Rectal smooth muscle tissue (tissue), 1 donor: ENCODE results near the gene TAF11.

Experiments used
- H3K27ac ChIP-seq: one replicate; pipeline ENCODE4 v1.7.0; 2013; ENCODE audit warnings: low read depth, low read length, inconsistent platforms
- H3K27me3 ChIP-seq: one replicate; pipeline ENCODE4 v1.7.0; 2013; ENCODE audit warnings: low read length; ENCODE audit not compliant: control insufficient read depth, insufficient read depth
- H3K36me3 ChIP-seq: one replicate; pipeline ENCODE4 v1.7.0; 2013; ENCODE audit warnings: low read length; ENCODE audit not compliant: control insufficient read depth, insufficient read depth
- H3K4me1 ChIP-seq: one replicate; pipeline ENCODE4 v1.7.0; 2013; ENCODE audit warnings: low read length; ENCODE audit not compliant: control insufficient read depth, insufficient read depth
- H3K4me3 ChIP-seq: one replicate; pipeline ENCODE4 v1.7.0; 2013; ENCODE audit warnings: low read length
- H3K9ac ChIP-seq: one replicate; pipeline ENCODE4 v1.7.0; 2013; ENCODE audit warnings: low read length

The TAF11 gene

GRCh38 chr6:34875292-34876213 lies 12.3 kb downstream of the TAF11 start:
- H3K36me3 ChIP-seq = peaks cover 24% of the 10 kb centered on the region

GRCh38 chr6:34872332-34872731 lies 15.5 kb downstream of the TAF11 start:
- H3K36me3 ChIP-seq = peaks cover 23% of the 10 kb centered on the region
- H3K9ac ChIP-seq = no peak overlapping the region

More at GRCh38 chr6:34875292-34876213, 12.3 kb downstream of the TAF11 start:
- no peaks in the 10 kb centered on the region for H3K27me3 ChIP-seq
- H3K4me1 ChIP-seq = no peaks in the 10 kb centered on the region
- H3K9ac ChIP-seq = no peak overlapping the region
- no peak overlapping the region for H3K27ac ChIP-seq
- no peak overlapping the region for H3K4me3 ChIP-seq

DNA sequence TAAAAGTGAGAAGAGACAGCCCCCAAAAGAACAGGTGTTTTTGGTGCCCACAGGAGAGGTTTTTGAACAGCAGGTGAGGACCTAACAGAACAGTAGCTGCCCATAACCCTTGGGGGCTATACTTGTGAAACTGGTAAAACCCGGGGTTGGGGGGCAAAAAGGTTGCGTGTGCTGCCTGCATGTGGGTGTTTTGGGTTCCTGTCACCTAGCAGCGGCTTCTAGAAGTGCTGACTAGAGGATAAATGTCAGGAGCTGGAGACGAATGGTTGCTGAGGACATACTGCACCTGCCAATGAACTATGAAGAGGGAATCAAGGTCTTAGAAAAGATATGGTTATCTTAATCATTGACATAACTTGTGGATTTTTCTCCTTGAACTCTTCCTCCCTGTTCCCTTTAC lies 16.0 kb downstream of the TAF11 start:
- no peak overlapping the region for H3K4me3 ChIP-seq
- no peaks in the 10 kb centered on the region for H3K4me1 ChIP-seq
- peaks cover 26% of the 10 kb centered on the region for H3K36me3 ChIP-seq
- no peak overlapping the region for H3K9ac ChIP-seq
- no peaks in the 10 kb centered on the region for H3K27me3 ChIP-seq
- no peak overlapping the region for H3K27ac ChIP-seq

More at GRCh38 chr6:34872332-34872731, 15.5 kb downstream of the TAF11 start:
- no peaks in the 10 kb centered on the region for H3K27me3 ChIP-seq
- H3K4me3 ChIP-seq = no peak overlapping the region
- H3K4me1 ChIP-seq = no peaks in the 10 kb centered on the region
- H3K27ac ChIP-seq = no peak overlapping the region

DNA sequence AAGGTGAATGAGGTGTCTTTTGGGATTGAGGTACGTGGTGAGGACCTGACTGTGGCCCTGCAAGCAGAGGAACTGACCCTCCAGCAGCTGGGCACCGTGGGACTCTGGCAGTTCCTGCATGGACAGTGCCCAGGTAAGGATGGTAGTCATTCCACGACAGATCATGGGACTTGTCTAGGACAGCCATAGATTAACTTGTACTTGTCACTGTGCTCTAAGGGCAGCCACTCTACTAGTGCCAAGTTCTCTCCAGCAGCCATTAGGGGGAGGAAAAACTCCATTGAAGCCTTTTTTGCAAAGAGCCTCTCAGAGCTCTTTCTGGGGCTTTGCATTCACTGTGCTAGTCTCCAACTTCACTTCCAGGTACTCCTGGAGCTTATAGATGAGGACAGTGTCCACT lies 20.4 kb downstream of the TAF11 start:
- peaks cover 11% of the 10 kb centered on the region for H3K4me1 ChIP-seq
- peaks cover 27% of the 10 kb centered on the region for H3K36me3 ChIP-seq

DNA sequence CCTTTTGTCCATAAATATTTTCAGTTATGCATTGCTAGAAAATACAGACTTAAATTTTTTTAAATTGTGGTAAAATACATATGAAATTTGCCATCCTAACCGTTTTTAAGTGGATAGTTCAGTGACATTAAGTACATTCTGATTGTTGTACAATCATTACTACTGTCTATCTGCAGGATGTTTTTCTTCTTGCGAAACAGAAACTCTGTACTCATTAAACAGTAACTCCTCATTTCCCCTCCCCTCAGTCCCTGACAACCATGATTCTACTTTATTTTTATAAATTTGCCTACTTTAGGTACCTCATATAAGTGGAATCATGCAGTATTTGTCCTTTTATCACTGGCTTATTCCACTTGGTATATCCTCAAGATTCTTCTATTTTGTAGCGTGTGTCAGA lies 21.3 kb downstream of the TAF11 start:
- Histone ChIP-seq H3K27me3 (no peaks in the 10 kb centered on the region), H3K36me3 (peaks cover 20% of the 10 kb centered on the region), H3K27ac (no peak overlapping the region), H3K4me3 (no peak overlapping the region), H3K9ac (no peak overlapping the region), H3K4me1 (peaks cover 11% of the 10 kb centered on the region)

More for the DNA sequence above, 20.4 kb downstream of the TAF11 start:
- Histone ChIP-seq H3K4me3 (no peak overlapping the region), H3K27ac (no peak overlapping the region), H3K9ac (no peak overlapping the region), H3K27me3 (no peaks in the 10 kb centered on the region)

DNA sequence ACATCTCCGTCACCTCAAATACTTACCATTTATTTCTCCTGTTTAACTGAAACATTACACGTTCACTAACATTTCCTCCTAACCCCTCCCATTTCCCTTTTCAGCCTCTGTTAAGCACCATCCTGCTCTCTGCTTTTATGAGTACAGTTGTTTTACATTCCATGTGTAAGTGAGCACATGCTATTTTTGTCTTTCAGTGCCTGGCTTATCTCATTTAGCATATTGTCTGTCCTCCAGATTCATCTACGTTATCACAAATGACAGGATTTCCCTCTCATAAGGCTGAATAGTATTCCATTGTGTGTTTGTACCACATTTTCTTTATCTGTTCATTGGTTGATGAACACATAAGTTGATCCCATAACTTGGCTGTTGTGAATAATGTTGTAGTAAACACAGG lies 22.7 kb downstream of the TAF11 start:
- Histone ChIP-seq H3K36me3 (peaks cover 11% of the 10 kb centered on the region), H3K27ac (peak overlapping the region; percentile 45), H3K9ac (no peak overlapping the region)

GRCh38 chr6:34864007-34864406 lies 23.8 kb downstream of the TAF11 start:
- peaks cover 11% of the 10 kb centered on the region for H3K4me1 ChIP-seq
- H3K4me3 ChIP-seq = no peak overlapping the region
- no peak overlapping the region for H3K9ac ChIP-seq
- no peak overlapping the region for H3K27ac ChIP-seq
- H3K27me3 ChIP-seq = no peaks in the 10 kb centered on the region
- H3K36me3 ChIP-seq = peaks cover 18% of the 10 kb centered on the region

More for the DNA sequence above, 22.7 kb downstream of the TAF11 start:
- Histone ChIP-seq H3K4me3 (no peak overlapping the region), H3K27me3 (no peaks in the 10 kb centered on the region), H3K4me1 (peaks cover 11% of the 10 kb centered on the region)

DNA sequence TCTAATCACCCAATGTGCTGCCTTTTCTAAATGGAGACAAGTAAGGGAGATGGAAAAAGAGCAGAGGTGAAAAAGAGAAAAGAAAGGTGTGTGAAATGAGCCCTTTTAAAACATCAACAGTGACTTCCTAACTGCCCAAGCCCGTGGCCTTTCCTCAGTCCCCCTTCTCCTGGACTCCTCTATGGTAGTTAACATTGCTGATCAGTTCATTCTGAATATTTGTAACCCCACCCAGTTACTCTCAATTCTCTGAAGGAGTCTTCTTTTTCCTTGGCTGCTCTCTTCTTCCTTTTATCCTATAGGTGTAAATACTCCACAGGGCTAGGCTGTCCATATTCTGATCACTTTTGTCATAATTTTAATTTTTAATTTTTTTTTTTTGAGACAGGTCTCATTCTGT lies 27.1 kb downstream of the TAF11 start:
- Histone ChIP-seq H3K4me3 (no peak overlapping the region), H3K36me3 (peaks cover 30% of the 10 kb centered on the region), H3K9ac (no peak overlapping the region), H3K27me3 (no peaks in the 10 kb centered on the region), H3K27ac (no peak overlapping the region), H3K4me1 (peaks cover 11% of the 10 kb centered on the region)

- H3K9ac ChIP-seq = no peak overlapping the region
- H3K4me1 ChIP-seq = peaks cover 4% of the 10 kb centered on the region
- no peak overlapping the region for H3K27ac ChIP-seq
- H3K36me3 ChIP-seq = peaks cover 32% of the 10 kb centered on the region
- H3K4me3 ChIP-seq = no peak overlapping the region
- H3K27me3 ChIP-seq = no peaks in the 10 kb centered on the region
These were observed 27.9 kb downstream of the TAF11 start for GRCh38 chr6:34859951-34860350.

DNA sequence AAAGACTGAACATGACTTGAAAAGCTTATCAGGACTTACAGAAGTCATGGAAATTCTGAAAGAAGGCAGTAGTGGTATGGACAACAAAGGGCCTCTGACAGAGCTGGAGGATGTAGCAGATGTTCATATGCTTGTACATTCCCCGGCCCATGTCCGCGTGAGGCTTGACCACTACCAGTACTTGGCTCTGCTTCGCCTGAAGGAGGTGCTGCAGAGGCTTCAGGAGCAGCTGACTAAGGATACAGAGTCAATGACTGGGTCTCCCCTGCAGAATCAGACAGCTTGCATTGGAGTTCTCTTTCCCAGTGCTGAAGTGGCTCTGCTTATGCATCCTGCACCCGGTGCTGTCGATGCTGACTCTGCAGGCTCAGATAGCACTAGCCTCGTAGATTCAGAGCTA lies 29.2 kb downstream of the TAF11 start:
- Histone ChIP-seq H3K9ac (no peak overlapping the region), H3K27me3 (no peaks in the 10 kb centered on the region), H3K36me3 (peaks cover 32% of the 10 kb centered on the region), H3K4me3 (no peak overlapping the region), H3K27ac (no peak overlapping the region), H3K4me1 (no peaks in the 10 kb centered on the region)

GRCh38 chr6:34855463-34855862 lies 32.4 kb downstream of the TAF11 start:
- Histone ChIP-seq H3K9ac (no peak overlapping the region), H3K4me1 (no peaks in the 10 kb centered on the region), H3K4me3 (no peak overlapping the region), H3K27ac (no peak overlapping the region), H3K36me3 (peaks cover 30% of the 10 kb centered on the region), H3K27me3 (no peaks in the 10 kb centered on the region)

DNA sequence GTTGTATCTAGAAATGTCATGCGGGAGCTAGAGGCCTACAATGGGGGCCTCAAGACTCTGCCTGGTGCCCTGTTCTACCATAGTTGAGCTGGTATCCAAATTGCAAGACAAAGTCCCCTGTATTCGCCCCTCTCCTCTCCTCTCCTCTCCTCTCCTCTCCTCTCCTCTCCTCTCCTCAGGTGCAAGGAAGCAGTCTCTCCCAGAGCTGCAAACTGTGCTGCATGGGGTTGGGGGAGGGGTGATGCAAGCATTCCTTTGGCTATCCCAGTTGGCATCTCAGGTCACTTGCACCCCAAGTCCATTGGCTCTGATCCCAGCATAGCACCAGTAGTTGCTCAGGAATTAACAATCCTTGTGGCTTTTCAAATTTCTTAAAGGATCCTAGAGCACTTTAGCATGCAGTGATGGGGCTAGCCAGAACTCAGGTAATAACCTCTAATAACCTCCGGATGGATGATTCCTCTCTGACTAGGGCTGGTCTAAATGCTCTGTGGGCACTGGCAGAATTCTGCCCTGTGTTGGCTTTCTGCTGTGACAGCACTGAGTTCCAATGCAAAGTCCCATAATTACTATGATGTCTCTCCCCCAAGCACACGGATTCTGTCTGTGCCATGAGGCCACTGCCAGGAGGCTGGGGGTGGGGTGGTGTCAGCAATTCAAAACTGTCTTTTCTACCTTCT lies 35.3 kb downstream of the TAF11 start:
- no peaks in the 10 kb centered on the region for H3K4me1 ChIP-seq
- H3K9ac ChIP-seq = no peak overlapping the region
- H3K27me3 ChIP-seq = no peaks in the 10 kb centered on the region
- no peak overlapping the region for H3K4me3 ChIP-seq
- peaks cover 11% of the 10 kb centered on the region for H3K36me3 ChIP-seq
- H3K27ac ChIP-seq = no peak overlapping the region
